IMR-90 (cell line): ENCODE measurements around the gene TMPRSS3. TPM values are rescaled to one million over a fixed set of nuclear protein-coding genes. Genes with fewer than 3 reads are reported as not detected.

Experiments
- ATAC-seq: fragments of 200-7000 bp; cut with Tn5 transposase; 2 replicates; pipeline ENCODE4 v1.9.1; 2020; ENCODE audit warnings: low read depth, mild to moderate bottlenecking, moderate library complexity
- BruUV-seq: library from RNA; stranded (reverse); fragments of 400-500 nt; replicated peaks from 2 replicates; lab custom pipeline; 2021; lab: Mats Ljungman, UMichigan
- CTCF ChIA-PET: fragments of 300-600 bp; formaldehyde crosslinking; extraction: SDS; loops from one replicate; lab custom pipeline; 2021; ENCODE audit warnings: antibody characterized with exemption; lab: Yijun Ruan, JAX
- POLR2A ChIA-PET: fragments of 300-600 bp; sonication (Branson Sonifier 250); formaldehyde crosslinking; loops from one replicate; lab custom pipeline; 2022; ENCODE audit warnings: antibody characterized with exemption; ENCODE audit not compliant: unreplicated experiment; lab: Charles Lee
- DNase-seq: peaks from one replicate; pipeline ENCODE4 v3.0.0; 2013
- H2AFZ ChIP-seq: replicated peaks from 2 replicates; pipeline ENCODE3; 2013; ENCODE audit warnings: low read length, mild to moderate bottlenecking; ENCODE audit not compliant: poor library complexity
- H2AK5ac ChIP-seq: 2 replicates; pipeline ENCODE4 v1.6.1; 2013; ENCODE audit warnings: low read depth, low read length, inconsistent platforms
- H2AK9ac ChIP-seq: replicated peaks from 2 replicates; pipeline ENCODE3; 2013; ENCODE audit warnings: mild to moderate bottlenecking, low read depth, low read length, moderate library complexity; ENCODE audit not compliant: poor library complexity
- H2BK120ac ChIP-seq: 2 replicates; pipeline ENCODE4 v1.6.1; 2013; ENCODE audit warnings: low read depth, low read length, inconsistent platforms
- H2BK15ac ChIP-seq: 3 replicates; pipeline ENCODE4 v1.6.1; 2013; ENCODE audit warnings: low read depth, low read length, inconsistent platforms
- H2BK20ac ChIP-seq: 2 replicates; pipeline ENCODE4 v1.6.1; 2013; ENCODE audit warnings: low read depth, mild to moderate bottlenecking, inconsistent platforms, low read length, moderate library complexity
- H2BK5ac ChIP-seq: 2 replicates; pipeline ENCODE4 v1.6.1; 2013; ENCODE audit warnings: mild to moderate bottlenecking, low read depth, low read length, inconsistent platforms; ENCODE audit not compliant: poor library complexity, severe bottlenecking
- H3K14ac ChIP-seq: replicated peaks from 2 replicates; pipeline ENCODE4 v1.6.1; 2013; ENCODE audit warnings: low read depth, low read length, inconsistent platforms
- H3K18ac ChIP-seq: 2 replicates; pipeline ENCODE4 v1.6.1; 2013; ENCODE audit warnings: low read depth, low read length, control low read depth
- H3K23ac ChIP-seq: 2 replicates; pipeline ENCODE4 v1.6.1; 2013; ENCODE audit warnings: low read depth, low read length, inconsistent platforms
- H3K27ac ChIP-seq: 2 replicates; pipeline ENCODE4 v1.5.1; 2013; ENCODE audit warnings: mild to moderate bottlenecking, control low read depth, low read length; ENCODE audit not compliant: insufficient read depth
- H3K27me3 ChIP-seq: 2 replicates; pipeline ENCODE4 v1.6.1; 2013; ENCODE audit warnings: low read length; ENCODE audit not compliant: control insufficient read depth, insufficient read depth
- H3K36me3 ChIP-seq: 2 replicates; pipeline ENCODE4 v1.6.1; 2013; ENCODE audit warnings: low read length, mixed read lengths; ENCODE audit not compliant: control insufficient read depth, insufficient read depth
- H3K4ac ChIP-seq: 2 replicates; pipeline ENCODE4 v1.6.1; 2013; ENCODE audit warnings: low read depth, low read length, inconsistent platforms
- H3K4me1 ChIP-seq: 2 replicates; pipeline ENCODE4 v1.6.1; 2013; ENCODE audit warnings: low read length, mixed read lengths; ENCODE audit not compliant: control insufficient read depth, insufficient read depth
- H3K4me2 ChIP-seq: 2 replicates; pipeline ENCODE4 v1.6.1; 2013; ENCODE audit warnings: low read depth, mild to moderate bottlenecking, control low read depth, low read length, moderate library complexity
- H3K4me3 ChIP-seq: 2 replicates; pipeline ENCODE4 v1.5.1; 2013; ENCODE audit warnings: low read depth, mild to moderate bottlenecking, control low read depth, low read length, moderate library complexity; ENCODE audit not compliant: insufficient read depth
- H3K56ac ChIP-seq: 2 replicates; pipeline ENCODE4 v1.6.1; 2013; ENCODE audit warnings: low read length, inconsistent platforms; ENCODE audit not compliant: insufficient read depth; ENCODE audit errors: extremely low read depth
- H3K79me1 ChIP-seq, 2 experiments: 2 replicates each; pipeline ENCODE4 v1.6.1; 2013; ENCODE audit warnings: low read length in 2 of 2, inconsistent platforms in 1 of 2, low read depth in 1 of 2
- H3K9ac ChIP-seq: 2 replicates; pipeline ENCODE4 v1.6.1; 2013; ENCODE audit warnings: low read depth, low read length, control low read depth
- H3K9me1 ChIP-seq: 2 replicates; pipeline ENCODE4 v1.6.1; 2013; ENCODE audit warnings: low read length, inconsistent platforms; ENCODE audit not compliant: insufficient read depth
- H3K9me3 ChIP-seq: 2 replicates; pipeline ENCODE4 v1.6.1; 2013; ENCODE audit warnings: low read length; ENCODE audit not compliant: control insufficient read depth, insufficient read depth
- H4K20me1 ChIP-seq: 2 replicates; pipeline ENCODE4 v1.6.1; 2013; ENCODE audit warnings: low read length, inconsistent platforms; ENCODE audit not compliant: insufficient read depth
- H4K5ac ChIP-seq: 2 replicates; pipeline ENCODE4 v1.6.1; 2013; ENCODE audit warnings: mild to moderate bottlenecking, low read depth, low read length, control low read depth
- H4K8ac ChIP-seq, 2 experiments: 2 replicates each; pipeline ENCODE4 v1.6.1; 2013; ENCODE audit warnings: low read depth in 2 of 2, low read length in 2 of 2, control low read depth in 1 of 2, inconsistent platforms in 1 of 2
- H4K91ac ChIP-seq: 2 replicates; pipeline ENCODE4 v1.6.1; 2013; ENCODE audit warnings: low read depth, low read length, inconsistent platforms; ENCODE audit not compliant: insufficient read depth
- BHLHE40 ChIP-seq: fragments of 150-350 bp; IDR thresholded peaks from 2 replicates; pipeline ENCODE4 v1.6.1; 2016; ENCODE audit warnings: mild to moderate bottlenecking, low read depth, low read length
- CEBPB ChIP-seq: IDR thresholded peaks from 2 replicates; pipeline ENCODE4 v1.6.1; 2012; ENCODE audit warnings: low read depth, low read length, improper control_type of control experiment
- CHD1 ChIP-seq: IDR thresholded peaks from 2 replicates; pipeline ENCODE4 v1.6.1; 2012; ENCODE audit warnings: low read depth, low read length, improper control_type of control experiment
- FOS ChIP-seq: fragments of 150-350 bp; IDR thresholded peaks from 2 replicates; pipeline ENCODE4 v1.6.1; 2016; ENCODE audit warnings: low read depth, low read length
- MAZ ChIP-seq: IDR thresholded peaks from 2 replicates; pipeline ENCODE4 v1.6.1; 2012; ENCODE audit warnings: low read depth, mild to moderate bottlenecking, low read length, improper control_type of control experiment, moderate library complexity, borderline replicate concordance
- MXI1 ChIP-seq: IDR thresholded peaks from 2 replicates; pipeline ENCODE4 v1.6.1; 2012; ENCODE audit warnings: low read depth, mild to moderate bottlenecking, low read length, moderate library complexity, borderline replicate concordance
- NFE2L2 ChIP-seq: fragments of 150-350 bp; IDR thresholded peaks from 2 replicates; pipeline ENCODE4 v1.6.1; 2016; ENCODE audit warnings: low read depth, mild to moderate bottlenecking, low read length
- RCOR1 ChIP-seq: IDR thresholded peaks from 2 replicates; pipeline ENCODE4 v1.6.1; 2012; ENCODE audit warnings: mild to moderate bottlenecking, low read length, improper control_type of control experiment; ENCODE audit not compliant: insufficient replicate concordance
- RFX5 ChIP-seq: IDR thresholded peaks from 2 replicates; pipeline ENCODE4 v1.8.0; 2012; ENCODE audit warnings: low read depth, mild to moderate bottlenecking, low read length, moderate library complexity
- SMC3 ChIP-seq: fragments of 150-350 bp; IDR thresholded peaks from 2 replicates; pipeline ENCODE4 v1.6.1; 2016; ENCODE audit warnings: low read depth, mild to moderate bottlenecking, antibody characterized with exemption, low read length, moderate library complexity
- WGBS, 2 experiments: methylation state at CpG; one replicate each; pipeline versions ENCODE4 v1.1.5 to v1.1.7; 2013; ENCODE audit warnings: missing lambda C conversion rate in 2 of 2; ENCODE audit not compliant: insufficient read length in 1 of 2; ENCODE audit errors: extremely low coverage in 2 of 2; 5-methylcytosine and 5-hydroxymethylcytosine counted together
- dilution Hi-C: fragments of 300-500 bp; cut with HindIII; formaldehyde crosslinking; loops from one replicate; pipeline ENCODE4 v1.14.3; 2018; ENCODE audit warnings: low sequenced_read_pairs; ENCODE audit not compliant: unreplicated experiment
- in situ Hi-C: fragments of 300-500 bp; cut with MboI; formaldehyde crosslinking; loops from 3 replicates; pipeline ENCODE4 v1.14.3; 2019; ENCODE audit warnings: low sequenced_read_pairs, inconsistent platforms, mixed read lengths
- intact Hi-C: fragments of 100-400 bp; cut with micrococcal nuclease; formaldehyde crosslinking; loops from 2 replicates; pipeline ENCODE4 v1.10.0; 2022
- polyA plus RNA-seq, 3 experiments: library from polyadenylated mRNA; depleted of rRNA; stranded (reverse); fragments of >200 nt; gene quantifications; 2 replicates each; pipeline ENCODE4 v1.2.3, GENCODE V29; 2012; ENCODE audit warnings: low replicate concordance in 1 of 3
- total RNA-seq: library from RNA; depleted of rRNA; stranded (reverse); fragments of >200 nt; gene quantifications from 2 replicates; pipeline ENCODE4 v1.2.3, GENCODE V29; 2012
- TF ChIP-seq, protein P1 (sequence below): conservative IDR thresholded peaks from 2 replicates; pipeline ENCODE4 v1.5.1; 2012; ENCODE audit warnings: mild to moderate bottlenecking, low read depth, low read length, improper control_type of control experiment
- TF ChIP-seq, protein P2 (sequence below): fragments of 150-350 bp; IDR thresholded peaks from 2 replicates; pipeline ENCODE4 v1.6.1; 2016; ENCODE audit warnings: low read depth, mild to moderate bottlenecking, low read length, moderate library complexity, borderline replicate concordance
- TF ChIP-seq, protein P3 (sequence below): fragments of 150-350 bp; IDR thresholded peaks from 2 replicates; pipeline ENCODE4 v1.6.1; 2017; ENCODE audit warnings: mild to moderate bottlenecking, antibody characterized with exemption, low read length, low read depth

Gene TMPRSS3
- total and polyA plus RNA-seq, 2 of the 4 experiments (the other 2 are of a cell fraction): not detected

DNA sequence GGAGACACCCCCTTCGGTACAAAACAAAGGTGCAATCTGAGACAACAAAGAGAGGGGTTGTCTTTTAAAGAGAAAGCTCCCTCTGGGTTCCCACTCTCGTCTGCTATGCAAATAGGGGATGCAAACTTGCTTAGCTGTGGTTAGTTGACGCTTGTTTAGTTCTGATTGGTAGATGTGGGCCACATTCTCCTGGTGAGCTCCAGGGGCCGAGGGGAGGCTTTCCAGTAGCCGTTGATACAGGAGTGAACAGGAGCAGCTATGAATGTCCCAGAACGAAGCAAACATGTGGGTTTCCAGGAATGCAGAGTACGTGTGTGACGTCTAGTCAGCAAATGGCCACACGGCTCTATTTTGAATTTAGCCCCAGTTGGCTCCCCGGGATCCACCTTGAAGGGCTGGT is 59.8 kb downstream of the TMPRSS3 start:
- Histone ChIP-seq H3K14ac (no peak overlapping the region), H3K4me2 (peak overlapping the region; percentile 1), H3K4me1 (no peaks in the 10 kb centered on the region; the same call in 1 of the 2 replicates), H4K8ac (no peak overlapping the region), H3K23ac (no peak overlapping the region), H3K27ac (no peak overlapping the region), H4K91ac (no peak overlapping the region), H3K9me1 (no peaks in the 10 kb centered on the region), H3K4ac (no peak overlapping the region), H2AK9ac (no peak overlapping the region), H3K27me3 (peaks cover 19% of the 10 kb centered on the region; the same call in 1 of the 2 replicates), H2BK5ac (no peak overlapping the region), H4K5ac (no peak overlapping the region), H3K56ac (no peak overlapping the region), H3K4me3 (no peak overlapping the region), H3K36me3 (no peaks in the 10 kb centered on the region), H3K79me1 (no peaks in the 10 kb centered on the region), H3K18ac (no peak overlapping the region), H2AFZ (no peak overlapping the region), H2AK5ac (no peak overlapping the region), H2BK20ac (no peak overlapping the region), H2BK120ac (no peak overlapping the region), H4K20me1 (no peaks in the 10 kb centered on the region), H3K9me3 (no peaks in the 10 kb centered on the region; the same call in 1 of the 2 replicates), H2BK15ac (no peak overlapping the region), H3K9ac (no peak overlapping the region)
- dilution Hi-C loops: no loop called here
- CTCF ChIA-PET: interaction anchor here (1.3 kb wide), 1 partner anchor 10 kb away, joined by 3 read pairs; no protein-coding TSS in a partner anchor
- intact Hi-C loops: no loop called here
- POLR2A ChIA-PET: no interaction called here
- no TSS peak for BruUV-seq
- in situ Hi-C loops: no loop called here
- no peak for TF ChIP-seq NFE2L2
- TF ChIP-seq MAZ: no peak
- TF ChIP-seq SMC3: no peak
- no peak for TF ChIP-seq BHLHE40
- TF ChIP-seq, protein P1, sequence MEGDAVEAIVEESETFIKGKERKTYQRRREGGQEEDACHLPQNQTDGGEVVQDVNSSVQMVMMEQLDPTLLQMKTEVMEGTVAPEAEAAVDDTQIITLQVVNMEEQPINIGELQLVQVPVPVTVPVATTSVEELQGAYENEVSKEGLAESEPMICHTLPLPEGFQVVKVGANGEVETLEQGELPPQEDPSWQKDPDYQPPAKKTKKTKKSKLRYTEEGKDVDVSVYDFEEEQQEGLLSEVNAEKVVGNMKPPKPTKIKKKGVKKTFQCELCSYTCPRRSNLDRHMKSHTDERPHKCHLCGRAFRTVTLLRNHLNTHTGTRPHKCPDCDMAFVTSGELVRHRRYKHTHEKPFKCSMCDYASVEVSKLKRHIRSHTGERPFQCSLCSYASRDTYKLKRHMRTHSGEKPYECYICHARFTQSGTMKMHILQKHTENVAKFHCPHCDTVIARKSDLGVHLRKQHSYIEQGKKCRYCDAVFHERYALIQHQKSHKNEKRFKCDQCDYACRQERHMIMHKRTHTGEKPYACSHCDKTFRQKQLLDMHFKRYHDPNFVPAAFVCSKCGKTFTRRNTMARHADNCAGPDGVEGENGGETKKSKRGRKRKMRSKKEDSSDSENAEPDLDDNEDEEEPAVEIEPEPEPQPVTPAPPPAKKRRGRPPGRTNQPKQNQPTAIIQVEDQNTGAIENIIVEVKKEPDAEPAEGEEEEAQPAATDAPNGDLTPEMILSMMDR: no peak
- TF ChIP-seq RFX5: no peak
- TF ChIP-seq CHD1: no peak
- no peak for TF ChIP-seq MXI1
- no peak for TF ChIP-seq CEBPB
- TF ChIP-seq, protein P2, sequence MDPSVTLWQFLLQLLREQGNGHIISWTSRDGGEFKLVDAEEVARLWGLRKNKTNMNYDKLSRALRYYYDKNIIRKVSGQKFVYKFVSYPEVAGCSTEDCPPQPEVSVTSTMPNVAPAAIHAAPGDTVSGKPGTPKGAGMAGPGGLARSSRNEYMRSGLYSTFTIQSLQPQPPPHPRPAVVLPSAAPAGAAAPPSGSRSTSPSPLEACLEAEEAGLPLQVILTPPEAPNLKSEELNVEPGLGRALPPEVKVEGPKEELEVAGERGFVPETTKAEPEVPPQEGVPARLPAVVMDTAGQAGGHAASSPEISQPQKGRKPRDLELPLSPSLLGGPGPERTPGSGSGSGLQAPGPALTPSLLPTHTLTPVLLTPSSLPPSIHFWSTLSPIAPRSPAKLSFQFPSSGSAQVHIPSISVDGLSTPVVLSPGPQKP: no peak
- TF ChIP-seq, protein P3, sequence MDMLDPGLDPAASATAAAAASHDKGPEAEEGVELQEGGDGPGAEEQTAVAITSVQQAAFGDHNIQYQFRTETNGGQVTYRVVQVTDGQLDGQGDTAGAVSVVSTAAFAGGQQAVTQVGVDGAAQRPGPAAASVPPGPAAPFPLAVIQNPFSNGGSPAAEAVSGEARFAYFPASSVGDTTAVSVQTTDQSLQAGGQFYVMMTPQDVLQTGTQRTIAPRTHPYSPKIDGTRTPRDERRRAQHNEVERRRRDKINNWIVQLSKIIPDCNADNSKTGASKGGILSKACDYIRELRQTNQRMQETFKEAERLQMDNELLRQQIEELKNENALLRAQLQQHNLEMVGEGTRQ: no peak
- no peak for TF ChIP-seq RCOR1
- TF ChIP-seq FOS: no peak
- DNase-seq (peak; percentile 19), ATAC-seq (no peak; the same call in 1 of the 2 replicates)
- WGBS, 2 experiments: 0% methylated on average over 6 of the region's 10 CpGs; no CpG with 5 or more reads in 1 of the 2 experiments
